Tibial nerve (tissue), 3 donors: Measurements from ENCODE around the gene CLCA2.

Source experiments
- POLR2A ChIP-seq, 2 donors: fragments of 450-650 bp; IDR thresholded peaks; one replicate each; pipeline ENCODE4 v1.6.1; 2017; ENCODE audit warnings: antibody characterized with exemption in 2 of 2, mild to moderate bottlenecking in 2 of 2, moderate library complexity in 2 of 2
- TF ChIP-seq, protein P1 (sequence below), 5 experiments: fragments of 200-600 bp in 3 of 5; fragments of 450-650 bp in 2 of 5; sonication (generic) in 3 of 5; IDR thresholded peaks; one replicate each; pipeline ENCODE4 v1.5.1; 2016 to 2019; ENCODE audit warnings: antibody characterized with exemption in 5 of 5, mild to moderate bottlenecking in 3 of 5, moderate library complexity in 2 of 5

DNA sequence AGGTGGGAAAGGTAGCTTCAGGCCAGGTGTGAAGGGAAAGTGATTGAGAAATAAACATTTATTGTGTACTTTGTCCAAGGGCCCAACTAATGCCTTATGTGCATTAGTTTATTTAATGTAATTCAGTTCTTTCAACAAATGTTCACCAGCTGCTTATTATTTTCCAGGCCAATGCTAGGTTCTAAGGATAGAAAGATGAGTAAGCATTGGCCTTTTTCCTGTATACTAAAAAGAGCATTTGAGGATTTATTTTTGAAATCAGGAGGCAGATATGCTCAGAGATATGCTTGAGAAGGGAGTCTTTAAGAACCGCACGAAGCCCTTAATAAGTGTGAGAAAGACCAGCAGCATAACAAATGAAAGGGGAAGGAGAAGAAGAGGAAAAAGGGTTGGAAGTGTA, 76.7 kb downstream of the CLCA2 start:
- TF ChIP-seq, protein P1, sequence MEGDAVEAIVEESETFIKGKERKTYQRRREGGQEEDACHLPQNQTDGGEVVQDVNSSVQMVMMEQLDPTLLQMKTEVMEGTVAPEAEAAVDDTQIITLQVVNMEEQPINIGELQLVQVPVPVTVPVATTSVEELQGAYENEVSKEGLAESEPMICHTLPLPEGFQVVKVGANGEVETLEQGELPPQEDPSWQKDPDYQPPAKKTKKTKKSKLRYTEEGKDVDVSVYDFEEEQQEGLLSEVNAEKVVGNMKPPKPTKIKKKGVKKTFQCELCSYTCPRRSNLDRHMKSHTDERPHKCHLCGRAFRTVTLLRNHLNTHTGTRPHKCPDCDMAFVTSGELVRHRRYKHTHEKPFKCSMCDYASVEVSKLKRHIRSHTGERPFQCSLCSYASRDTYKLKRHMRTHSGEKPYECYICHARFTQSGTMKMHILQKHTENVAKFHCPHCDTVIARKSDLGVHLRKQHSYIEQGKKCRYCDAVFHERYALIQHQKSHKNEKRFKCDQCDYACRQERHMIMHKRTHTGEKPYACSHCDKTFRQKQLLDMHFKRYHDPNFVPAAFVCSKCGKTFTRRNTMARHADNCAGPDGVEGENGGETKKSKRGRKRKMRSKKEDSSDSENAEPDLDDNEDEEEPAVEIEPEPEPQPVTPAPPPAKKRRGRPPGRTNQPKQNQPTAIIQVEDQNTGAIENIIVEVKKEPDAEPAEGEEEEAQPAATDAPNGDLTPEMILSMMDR (IDR thresholded peaks at IDR 0.05) = no peak
- TF ChIP-seq POLR2A (IDR thresholded peaks at IDR 0.05) = no peak
